Activated T-cell treated with anti-CD3 and anti-CD28 coated beads, Interleukin-2, amount 50 U/mL, for 72 hours (primary cell): Measurements from ENCODE around the gene MAPK8. TPM values are rescaled to one million over a fixed set of nuclear protein-coding genes. Genes with fewer than 3 reads are reported as not detected.

Source experiments
- ATAC-seq, 2 donors: fragments of 150-1000 bp; cut with Tn5 transposase; replicated peaks in 1 of 2; 2 replicates each; pipeline ENCODE4 v1.10.0; 2021; ENCODE audit warnings: moderate library complexity in 2 of 2, mild to moderate bottlenecking in 1 of 2
- DNase-seq, 2 donors: peaks; one replicate each; pipeline ENCODE4 v3.0.0; 2021 to 2022; ENCODE audit warnings: mixed read lengths in 1 of 2
- H3K27ac Mint-ChIP-seq: one replicate; pipeline ENCODE4 v1.8.0; 2022; ENCODE audit warnings: mild to moderate bottlenecking, moderate library complexity, mixed read lengths
- H3K27me3 Mint-ChIP-seq: one replicate; pipeline ENCODE4 v1.8.0; 2022; ENCODE audit warnings: low read depth, mixed read lengths
- H3K36me3 Mint-ChIP-seq, 2 donors: one replicate each; pipeline ENCODE4 v1.8.0; 2022; ENCODE audit warnings: mixed read lengths in 2 of 2, mild to moderate bottlenecking in 1 of 2; ENCODE audit not compliant: insufficient read depth in 2 of 2
- H3K4me1 Mint-ChIP-seq: one replicate; pipeline ENCODE4 v1.8.0; 2022; ENCODE audit warnings: low read depth, mixed read lengths
- H3K4me3 Mint-ChIP-seq, 2 donors: one replicate each; pipeline ENCODE4 v1.8.0; 2022; ENCODE audit warnings: mild to moderate bottlenecking in 2 of 2, mixed read lengths in 2 of 2, moderate library complexity in 2 of 2
- H3K9me3 Mint-ChIP-seq, 2 donors: one replicate each; pipeline ENCODE4 v1.8.0; 2022; ENCODE audit warnings: mixed read lengths in 2 of 2
- total RNA-seq, 2 donors: library from RNA; stranded (reverse); gene quantifications; one replicate each; pipeline ENCODE4 v1.2.3, GENCODE V29; 2022

MAPK8 gene
- total RNA-seq, 2 donors from 2014 or later, result 43.3 to 60.2 TPM

- Mint-ChIP-seq H3K27ac (no peak overlapping the region), H3K36me3 (no peaks in the 10 kb centered on the region), H3K9me3 (no peaks in the 10 kb centered on the region), H3K4me1 (no peaks in the 10 kb centered on the region), H3K4me3 (no peak overlapping the region), H3K27me3 (no peaks in the 10 kb centered on the region)
- DNase-seq (no peak), ATAC-seq (no peak)
Measured at GRCh38 chr10:48299692-48300091, 6.8 kb upstream of the MAPK8 start.

- Mint-ChIP-seq H3K9me3 (no peaks in the 10 kb centered on the region), H3K36me3 (no peaks in the 10 kb centered on the region), H3K4me3 (no peak overlapping the region), H3K27ac (no peak overlapping the region), H3K4me1 (no peaks in the 10 kb centered on the region), H3K27me3 (no peaks in the 10 kb centered on the region)
- ATAC-seq (no peak), DNase-seq (no peak)
Measured at GRCh38 chr10:48300556-48300955, 5.9 kb upstream of the MAPK8 start.

DNA sequence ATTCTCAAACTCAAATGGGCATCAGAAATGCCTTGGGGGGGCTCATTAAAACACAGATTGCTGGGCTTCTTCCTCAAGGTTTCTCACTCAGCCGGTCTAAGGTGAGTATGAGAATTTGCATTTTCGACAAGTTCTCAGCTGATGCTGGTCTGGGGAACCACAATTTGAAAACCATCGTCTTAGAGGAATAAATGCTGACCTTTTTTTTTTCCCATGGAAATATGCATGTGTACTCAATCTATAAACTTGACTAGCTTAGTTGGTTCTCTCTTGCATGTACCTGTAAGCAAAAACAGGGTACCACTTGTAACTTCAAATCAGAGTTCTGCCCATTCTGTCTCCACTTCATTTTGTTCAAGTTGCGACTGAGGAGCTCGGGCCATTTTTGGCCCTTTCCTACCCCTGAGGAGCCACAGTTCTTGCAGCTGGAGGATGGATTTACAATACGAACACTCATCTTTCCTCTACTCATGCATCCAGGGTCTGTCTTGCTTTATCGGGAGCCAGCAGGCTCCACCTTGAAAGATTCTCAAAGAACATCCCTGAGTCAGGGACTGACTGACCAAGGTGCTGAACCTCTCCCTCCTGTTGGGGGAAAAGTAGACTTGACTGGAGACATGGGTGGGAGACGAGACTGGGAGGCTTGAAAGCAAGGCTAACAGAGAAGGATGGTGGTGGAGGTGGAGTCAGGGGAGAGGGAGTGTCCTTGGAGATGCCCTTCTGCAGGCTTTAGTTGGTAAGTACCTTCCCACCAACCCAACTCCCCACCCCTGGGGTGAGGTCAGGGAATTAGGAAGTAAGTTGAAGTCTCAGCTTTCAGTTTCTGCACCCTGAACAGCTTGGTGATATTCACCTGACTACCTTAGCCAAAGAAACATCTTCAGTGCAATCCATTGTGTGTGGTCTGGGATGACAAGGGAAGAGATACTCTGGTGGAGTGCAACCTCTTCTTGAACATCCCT, 3.7 kb upstream of the MAPK8 start:
- Mint-ChIP-seq H3K36me3 (peaks cover 0 to 2% of the 10 kb centered on the region in 2 donors), H3K9me3 (no peaks in the 10 kb centered on the region), H3K4me1 (peaks cover 10% of the 10 kb centered on the region), H3K4me3 (no peak overlapping the region), H3K27ac (no peak overlapping the region), H3K27me3 (no peaks in the 10 kb centered on the region)
- DNase-seq, result no peak
- no peak for ATAC-seq

DNA sequence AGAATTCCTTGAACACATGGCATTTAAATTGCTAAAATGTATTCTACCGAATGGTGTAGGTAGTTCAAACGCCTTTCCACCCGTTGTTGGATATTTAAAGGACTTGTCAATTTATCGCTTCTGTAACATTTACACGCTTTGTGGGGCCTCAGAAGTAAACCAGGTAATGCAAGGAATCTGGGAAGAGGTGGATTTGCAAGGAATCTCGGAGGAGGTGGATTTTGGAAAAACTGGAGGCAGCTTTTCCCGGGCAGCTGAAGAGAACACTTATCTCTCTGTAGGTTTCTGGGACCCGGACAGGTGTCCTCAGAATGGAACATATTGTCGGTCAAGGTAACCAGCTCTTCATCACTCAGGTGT, 592 bp upstream of the MAPK8 start:
- peak overlapping the region; percentile 70 to 76 for H3K4me3 Mint-ChIP-seq
- peak overlapping the region; percentile 45 for H3K27ac Mint-ChIP-seq
- DNase-seq (no peak), ATAC-seq (no peak)
- peaks cover 33% of the 10 kb centered on the region for H3K4me1 Mint-ChIP-seq
- peaks cover 0 to 2% of the 10 kb centered on the region in 2 donors for H3K36me3 Mint-ChIP-seq
- H3K9me3 Mint-ChIP-seq, result no peaks in the 10 kb centered on the region
- H3K27me3 Mint-ChIP-seq, result no peaks in the 10 kb centered on the region

DNA sequence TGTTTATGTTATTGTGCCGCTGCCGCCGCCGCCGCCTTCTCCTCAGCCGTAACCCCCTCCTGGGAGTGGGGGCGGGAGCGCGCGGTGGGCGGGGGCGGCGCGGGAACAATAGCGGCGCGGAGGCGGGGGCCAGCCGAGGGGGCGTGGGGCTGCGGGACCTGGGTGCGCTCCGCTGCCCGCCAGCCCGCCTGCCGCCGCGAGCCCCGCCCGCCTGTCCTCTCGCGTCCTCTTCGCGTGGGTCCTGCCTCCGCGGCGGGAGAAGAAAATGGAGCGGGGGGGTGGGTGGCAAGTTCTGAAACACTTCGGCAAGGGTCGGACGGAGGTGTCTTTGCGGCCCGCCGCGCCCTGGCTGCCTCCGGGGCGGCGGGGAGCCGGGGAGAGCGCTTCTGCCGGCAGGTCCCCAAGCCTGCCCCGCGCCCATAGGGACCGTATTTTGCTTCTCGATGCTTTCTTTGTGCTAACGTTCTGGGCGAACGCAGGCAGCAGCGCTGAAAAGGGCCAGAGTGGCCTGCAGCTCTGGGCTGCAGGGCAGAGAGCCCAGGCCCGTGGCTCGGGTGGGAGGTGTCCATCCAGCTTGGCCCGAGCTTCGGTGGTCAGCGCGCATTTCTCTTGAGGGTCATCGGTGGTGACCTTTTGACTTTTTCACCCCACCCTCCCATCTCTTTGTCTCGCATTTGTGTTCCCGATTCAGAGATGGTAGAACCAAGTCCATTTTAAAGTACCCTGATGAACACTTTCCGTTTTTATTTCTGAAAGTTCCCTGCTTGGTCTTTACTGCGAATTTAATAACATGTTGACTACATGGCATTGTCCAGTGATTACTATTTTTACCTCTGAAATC, 613 bp downstream of the MAPK8 start:
- Mint-ChIP-seq H3K27me3 (no peaks in the 10 kb centered on the region), H3K9me3 (no peaks in the 10 kb centered on the region), H3K4me3 (peak overlapping the region; percentile 86 to 96), H3K27ac (peak overlapping the region; percentile 70), H3K4me1 (peaks cover 42% of the 10 kb centered on the region), H3K36me3 (peaks cover 0 to 2% of the 10 kb centered on the region in 2 donors)
- DNase-seq, result peak; percentile 66 to 69
- peak; percentile 50 to 58 for ATAC-seq

GRCh38 chr10:48307711-48308018, 1.2 kb downstream of the MAPK8 start:
- Mint-ChIP-seq H3K27ac (peak overlapping the region; percentile 70), H3K4me1 (peaks cover 45% of the 10 kb centered on the region), H3K9me3 (no peaks in the 10 kb centered on the region), H3K27me3 (no peaks in the 10 kb centered on the region), H3K4me3 (peak overlapping the region; percentile 86 to 96), H3K36me3 (peaks cover 0 to 2% of the 10 kb centered on the region in 2 donors)
- no peak for ATAC-seq
- no peak for DNase-seq

GRCh38 chr10:48309711-48310226, 3.3 kb downstream of the MAPK8 start:
- no peaks in the 10 kb centered on the region for H3K9me3 Mint-ChIP-seq
- H3K4me1 Mint-ChIP-seq, result peaks cover 48% of the 10 kb centered on the region
- peaks cover 0 to 2% of the 10 kb centered on the region in 2 donors for H3K36me3 Mint-ChIP-seq
- peak overlapping the region; percentile 32 for H3K27ac Mint-ChIP-seq
- no peaks in the 10 kb centered on the region for H3K27me3 Mint-ChIP-seq
- ATAC-seq (peak; percentile 58 to 61), DNase-seq (no peak)
- peak overlapping the region; percentile 48 to 53 for H3K4me3 Mint-ChIP-seq

- ATAC-seq (no peak), DNase-seq (no peak)
- H3K27me3 Mint-ChIP-seq, result no peaks in the 10 kb centered on the region
- H3K27ac Mint-ChIP-seq, result no peak overlapping the region
- no peaks in the 10 kb centered on the region for H3K36me3 Mint-ChIP-seq
- H3K4me1 Mint-ChIP-seq, result peaks cover 37% of the 10 kb centered on the region
- H3K9me3 Mint-ChIP-seq, result no peaks in the 10 kb centered on the region
- H3K4me3 Mint-ChIP-seq, result no peak overlapping the region
Measured at GRCh38 chr10:48314107-48314506, 7.6 kb downstream of the MAPK8 start.

DNA sequence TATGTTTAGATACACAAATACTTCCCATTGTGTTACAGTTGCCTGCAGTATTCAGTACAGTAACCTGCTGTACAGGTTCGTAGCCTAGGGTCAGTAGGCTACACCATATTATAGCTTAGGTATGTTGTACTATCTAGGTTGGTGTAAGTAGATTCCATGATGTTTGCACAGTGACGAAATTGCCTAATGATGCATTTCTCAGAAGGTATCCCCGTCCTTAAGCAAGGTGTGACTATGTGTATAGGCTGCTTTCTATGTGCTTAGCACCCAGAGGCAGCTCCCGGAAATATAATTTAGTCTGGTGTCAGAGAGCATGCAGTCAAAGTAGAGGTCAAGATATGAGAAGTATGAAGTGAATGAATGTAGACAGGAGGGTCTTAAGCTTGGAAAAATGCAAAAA, 9.8 kb downstream of the MAPK8 start:
- peaks cover 21% of the 10 kb centered on the region for H3K4me1 Mint-ChIP-seq
- ATAC-seq (no peak), DNase-seq (no peak)
- H3K27ac Mint-ChIP-seq, result no peak overlapping the region
- H3K27me3 Mint-ChIP-seq, result no peaks in the 10 kb centered on the region
- no peaks in the 10 kb centered on the region for H3K9me3 Mint-ChIP-seq
- H3K36me3 Mint-ChIP-seq, result no peaks in the 10 kb centered on the region
- no peak overlapping the region for H3K4me3 Mint-ChIP-seq

DNA sequence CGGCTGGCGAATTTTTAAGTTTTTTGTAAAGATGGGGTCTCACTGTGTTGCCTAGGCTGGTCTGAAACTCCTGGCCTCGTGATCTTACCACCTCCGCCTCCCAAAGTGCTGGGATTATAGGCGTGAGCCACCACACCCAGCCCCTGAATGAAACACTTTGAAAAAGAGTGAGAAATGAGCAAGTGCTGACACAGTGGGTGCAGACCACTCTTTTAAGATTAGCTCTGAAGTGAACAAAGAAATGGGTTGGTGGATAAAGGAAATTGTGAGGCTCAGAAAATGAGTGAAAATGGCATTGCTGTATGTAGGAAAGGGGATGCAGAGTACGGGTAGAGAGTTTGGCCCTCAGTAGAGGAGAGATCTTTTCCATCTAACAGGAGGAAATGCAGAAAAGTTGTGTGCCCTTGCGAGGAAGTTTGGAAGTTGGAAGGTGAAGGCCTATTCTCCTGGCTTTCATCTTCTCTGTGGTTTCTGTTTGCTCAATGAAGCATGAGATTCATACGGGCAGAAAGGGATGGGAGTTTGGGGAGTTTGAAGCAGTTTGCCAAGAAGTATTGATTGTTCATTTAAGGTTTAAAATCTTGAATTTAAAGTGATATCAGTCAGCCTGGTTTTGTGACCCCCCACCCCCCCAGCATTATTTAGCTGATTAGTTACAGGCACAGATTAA, 11.0 kb downstream of the MAPK8 start:
- DNase-seq (no peak), ATAC-seq (no peak)
- Mint-ChIP-seq H3K36me3 (no peaks in the 10 kb centered on the region), H3K9me3 (no peaks in the 10 kb centered on the region), H3K4me1 (peaks cover 9% of the 10 kb centered on the region), H3K27me3 (no peaks in the 10 kb centered on the region), H3K4me3 (no peak overlapping the region), H3K27ac (no peak overlapping the region)

- ATAC-seq (no peak), DNase-seq (no peak)
- H3K4me1 Mint-ChIP-seq, result peaks cover 34% of the 10 kb centered on the region
- H3K27ac Mint-ChIP-seq, result no peak overlapping the region
- no peaks in the 10 kb centered on the region for H3K27me3 Mint-ChIP-seq
- H3K36me3 Mint-ChIP-seq, result peaks cover 0 to 2% of the 10 kb centered on the region in 2 donors
- H3K9me3 Mint-ChIP-seq, result no peaks in the 10 kb centered on the region
- H3K4me3 Mint-ChIP-seq, result no peak overlapping the region
Measured at GRCh38 chr10:48322017-48322416, 15.5 kb downstream of the MAPK8 start.

DNA sequence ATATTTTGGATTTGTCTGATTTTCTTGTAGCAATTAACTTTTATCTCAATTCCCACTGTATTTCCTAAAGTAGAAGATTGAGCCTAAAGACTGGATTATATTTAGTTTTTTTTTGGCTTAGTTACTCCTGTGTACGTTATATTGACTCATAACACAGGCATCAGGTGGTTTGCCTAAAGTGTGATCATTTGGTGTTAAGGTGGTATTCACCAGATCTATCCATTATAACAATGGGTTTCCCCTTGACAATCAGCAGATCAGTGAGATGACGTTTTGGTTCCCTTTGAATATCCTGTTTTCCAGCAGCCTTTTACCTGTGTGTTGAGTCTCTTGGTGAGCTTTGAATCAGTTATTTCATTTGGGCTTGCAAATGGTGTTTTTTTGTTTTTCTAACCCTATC, 18.1 kb downstream of the MAPK8 start:
- Mint-ChIP-seq H3K27ac (peak overlapping the region; percentile 20), H3K27me3 (no peaks in the 10 kb centered on the region), H3K4me1 (peaks cover 45% of the 10 kb centered on the region), H3K36me3 (peaks cover 0 to 5% of the 10 kb centered on the region in 2 donors), H3K9me3 (no peaks in the 10 kb centered on the region), H3K4me3 (peak overlapping the region in 1 of 2 donors; percentile 27)
- DNase-seq (no peak), ATAC-seq (peak; percentile 83 to 88)

- DNase-seq, result no peak
- Mint-ChIP-seq H3K36me3 (peaks cover 13 to 15% of the 10 kb centered on the region in 2 donors), H3K4me1 (peaks cover 49% of the 10 kb centered on the region), H3K27ac (no peak overlapping the region), H3K27me3 (no peaks in the 10 kb centered on the region), H3K4me3 (no peak overlapping the region), H3K9me3 (peaks cover 0 to 6% of the 10 kb centered on the region in 2 donors)
- ATAC-seq, result no peak
Measured at GRCh38 chr10:48330269-48330668, 23.8 kb downstream of the MAPK8 start.
